GM12878 (cell line): ENCODE measurements around the gene EXD3. TPM values are rescaled to one million over a fixed set of nuclear protein-coding genes. Genes with fewer than 3 reads are reported as not detected.
"Not testable (repeated sequence)": the region's sequence is repeated elsewhere in the genome, so short reads cannot be mapped to it uniquely, and the experiment has no call there.

Experiments used
- ATAC-seq: fragments of 200-7000 bp; cut with Tn5 transposase; 3 replicates; pipeline ENCODE4 v1.9.1; 2020; ENCODE audit warnings: mild to moderate bottlenecking, moderate library complexity
- BruUV-seq: library from RNA; stranded (reverse); fragments of 400-500 nt; replicated peaks from 2 replicates; lab custom pipeline; 2021; lab: Mats Ljungman, UMichigan
- CTCF ChIA-PET: fragments of 300-600 bp; sonication (Branson Sonifier 250); formaldehyde crosslinking; extraction: SDS; loops from one replicate; lab custom pipeline; 2021; ENCODE audit warnings: inconsistent platforms; lab: Yijun Ruan, JAX
- POLR2A ChIA-PET: fragments of 350-600 bp; formaldehyde crosslinking; extraction: SDS; loops from one replicate; lab custom pipeline; 2021; ENCODE audit warnings: inconsistent platforms; lab: Charles Lee
- RAD21 ChIA-PET: fragments of 300-600 bp; sonication (Branson Sonifier 250); formaldehyde crosslinking; loops from one replicate; lab custom pipeline; 2023; ENCODE audit warnings: antibody characterized with exemption; ENCODE audit not compliant: unreplicated experiment; lab: Charles Lee
- SMC1A ChIA-PET: fragments of 300-600 bp; sonication (Branson Sonifier 250); formaldehyde crosslinking; loops from one replicate; lab custom pipeline; 2023; ENCODE audit not compliant: unreplicated experiment, uncharacterized antibody; lab: Charles Lee
- DNase-seq: peaks from one replicate; pipeline ENCODE4 v3.0.0-alpha.2; 2011; ENCODE audit warnings: low read depth, low spot score
- FAIRE-seq: peaks from 3 replicates; lab custom pipeline; 2011; peaks lifted over from hg19 to GRCh38; lab: Jason Lieb, UNC
- H2AFZ ChIP-seq: 2 replicates; pipeline ENCODE4 v1.6.0; 2011; ENCODE audit warnings: low read depth, low read length, control low read depth; ENCODE audit not compliant: control insufficient read depth
- H3K27ac ChIP-seq: 2 replicates; pipeline ENCODE4 v1.5.1; 2011; ENCODE audit warnings: control low read depth; ENCODE audit not compliant: control insufficient read depth, insufficient read depth
- H3K27me3 ChIP-seq, 2 experiments: replicated peaks in 1 of 2; 2 replicates each; pipeline versions ENCODE4 v1.6.0 to v1.6.1; 2011; ENCODE audit warnings: low read length in 1 of 2; ENCODE audit not compliant: control insufficient read depth in 2 of 2, insufficient read depth in 2 of 2
- H3K36me3 ChIP-seq, 2 experiments: 2 replicates each; pipeline ENCODE4 v1.5.1; 2011; ENCODE audit warnings: low read length in 1 of 2; ENCODE audit not compliant: control insufficient read depth in 2 of 2, insufficient read depth in 2 of 2
- H3K4me1 ChIP-seq: 2 replicates; pipeline ENCODE4 v1.6.1; 2011; ENCODE audit warnings: mild to moderate bottlenecking, low read length, moderate library complexity, mixed read lengths; ENCODE audit not compliant: control insufficient read depth, insufficient read depth
- H3K4me2 ChIP-seq: 2 replicates; pipeline ENCODE4 v1.6.0; 2011; ENCODE audit warnings: control low read depth; ENCODE audit not compliant: control insufficient read depth, insufficient read depth
- H3K4me3 ChIP-seq: fragments of 200-600 bp; sonication (generic); 2 replicates; pipeline ENCODE4 v1.5.1; 2016
- H3K79me2 ChIP-seq: 2 replicates; pipeline ENCODE4 v1.6.0; 2011; ENCODE audit warnings: low read length; ENCODE audit not compliant: control insufficient read depth, insufficient read depth
- H3K9ac ChIP-seq: 2 replicates; pipeline ENCODE4 v1.8.0; 2011; ENCODE audit warnings: low read length, control low read depth, mixed read lengths; ENCODE audit not compliant: control insufficient read depth, insufficient read depth
- H3K9me3 ChIP-seq: replicated peaks from 3 replicates; pipeline ENCODE4 v1.5.1; 2011; ENCODE audit warnings: mild to moderate bottlenecking, low read length; ENCODE audit not compliant: control insufficient read depth, insufficient read depth
- H4K20me1 ChIP-seq: 2 replicates; pipeline ENCODE4 v1.6.0; 2011; ENCODE audit not compliant: control insufficient read depth, insufficient read depth
- GABPA ChIP-seq: IDR thresholded peaks from 2 replicates; pipeline ENCODE4 v1.6.1; 2014; ENCODE audit warnings: antibody characterized with exemption, low read depth, mild to moderate bottlenecking, inconsistent platforms
- IRF3 ChIP-seq: fragments of 450-650 bp; IDR thresholded peaks from 2 replicates; pipeline ENCODE4 v1.6.1; 2014; ENCODE audit warnings: mild to moderate bottlenecking
- MYB ChIP-seq: fragments of 150-350 bp; IDR thresholded peaks from 2 replicates; pipeline ENCODE4 v1.6.1; 2014; ENCODE audit warnings: mild to moderate bottlenecking, low read depth, low read length, borderline replicate concordance
- RELB ChIP-seq: fragments of 450-650 bp; IDR thresholded peaks from 2 replicates; pipeline ENCODE4 v1.6.1; 2017; ENCODE audit warnings: low read depth, mild to moderate bottlenecking, moderate library complexity
- YBX1 ChIP-seq: fragments of 450-650 bp; IDR thresholded peaks from 2 replicates; pipeline ENCODE4 v1.6.1; 2016; ENCODE audit warnings: antibody characterized with exemption
- ZBTB33 ChIP-seq: fragments of 450-650 bp; IDR thresholded peaks from 2 replicates; pipeline ENCODE4 v1.6.1; 2017; ENCODE audit warnings: mild to moderate bottlenecking
- WGBS: methylation state at CpG from one replicate; pipeline ENCODE4 v1.1.6; 2016; ENCODE audit warnings: low lambda C conversion rate; ENCODE audit not compliant: insufficient replicate concordance, insufficient coverage; ENCODE audit errors: missing lambda C conversion rate; 5-methylcytosine and 5-hydroxymethylcytosine counted together
- in situ Hi-C: fragments of 300-500 bp; cut with MboI; formaldehyde crosslinking; loops from 9 replicates; pipeline ENCODE4 v1.14.3; 2018; ENCODE audit warnings: mixed read lengths
- intact Hi-C: fragments of 100-400 bp; cut with micrococcal nuclease; formaldehyde crosslinking; loops from one replicate; pipeline ENCODE4 v1.14.2; 2022; ENCODE audit not compliant: unreplicated experiment
- polyA plus RNA-seq, 11 experiments: library from polyadenylated mRNA; depleted of rRNA in 4 of 11; unstranded in 6 of 11; stranded (reverse) in 5 of 11; fragments of >200 nt; fragmentation: Nextera tagmentation in 4 of 11; fragmentation: Illumina TruSeq in 1 of 11; extraction: Ambion mirVana in 4 of 11; extraction: Trizol in 1 of 11; gene quantifications; 1 replicate in 1 of 11; 2 replicates in 10 of 11; pipeline versions ENCODE4 v1.2.1 to v1.2.3, GENCODE V29; 2011 to 2016; ENCODE audit warnings: inconsistent platforms in 2 of 11, missing spikeins in 2 of 11, low read depth in 1 of 11
- total RNA-seq, 4 experiments: library from RNA; depleted of rRNA in 3 of 4; stranded (reverse); fragments of >200 nt in 3 of 4; fragmentation: Illumina TruSeq in 1 of 4; extraction: Trizol in 1 of 4; gene quantifications; 2 replicates each; pipeline versions ENCODE4 v1.2.1 to v1.2.3, GENCODE V29; 2013 to 2021

Gene EXD3
- total and polyA plus RNA-seq, 10 of the 15 experiments (the other 5 are each of a cell fraction or from before 2014, with no cell fraction given) = 0.21 to 7.1 (median 3.6) TPM

- TF ChIP-seq ZBTB33 (no peak), YBX1 (no peak), IRF3 (no peak), GABPA (no peak), MYB (no peak), RELB (no peak)
Observed at GRCh38 chr9:137379761-137380161, 43.2 kb downstream of the EXD3 start (continued).

- FAIRE-seq, H2AFZ ChIP-seq, H3K79me2 ChIP-seq, ATAC-seq, H4K20me1 ChIP-seq, H3K36me3 ChIP-seq, H3K9ac ChIP-seq, H3K4me2 ChIP-seq, H3K4me3 ChIP-seq, DNase-seq, BruUV-seq, in situ Hi-C loops, RAD21 ChIA-PET, SMC1A ChIA-PET, H3K27me3 ChIP-seq, H3K27ac ChIP-seq, intact Hi-C loops, H3K9me3 ChIP-seq, H3K4me1 ChIP-seq: not testable (repeated sequence)
- ChIA-PET CTCF (interaction anchor here (1.1 kb wide), 1 partner anchor 44 kb away, joined by 3 read pairs; the partner anchor contains the start of genes EXD3 and NOXA1), POLR2A (interaction anchor here (0.5 kb wide), 1 partner anchor 17 kb away, joined by 3 read pairs; no protein-coding TSS in a partner anchor)
- 70% methylated on average over 27 of the region's 37 CpGs for WGBS
Observed at GRCh38 chr9:137378688-137379410, 44.1 kb downstream of the EXD3 start.
